Prostate gland (tissue), 2 donors: ENCODE data around the gene GPR137B. TPM values are rescaled to one million over a fixed set of nuclear protein-coding genes. Genes with fewer than 3 reads are reported as not detected.

Experiments
- DNase-seq: peaks from one replicate; pipeline ENCODE4 v3.0.0-alpha.2; 2019; ENCODE audit warnings: low spot score
- H3K27ac ChIP-seq, 2 donors: fragments of 200-600 bp; sonication (generic); 2 replicates each; pipeline ENCODE4 v1.5.1; 2017 to 2019
- H3K27me3 ChIP-seq: fragments of 200-600 bp; sonication (generic); replicated peaks from 2 replicates; pipeline ENCODE4 v1.5.1; 2019; ENCODE audit not compliant: insufficient read depth
- H3K36me3 ChIP-seq, 2 donors: fragments of 200-600 bp; sonication (generic); 1 replicate in 1 of 2; 2 replicates in 1 of 2; pipeline versions ENCODE4 v1.5.1 to v1.8.1; 2017 to 2019
- H3K4me1 ChIP-seq: fragments of 200-600 bp; sonication (generic); replicated peaks from 2 replicates; pipeline ENCODE4 v1.5.1; 2019
- H3K4me3 ChIP-seq, 2 donors: fragments of 200-600 bp; sonication (generic); 2 replicates each; pipeline ENCODE4 v1.5.1; 2017 to 2019
- H3K9me3 ChIP-seq: fragments of 200-600 bp; sonication (generic); 2 replicates; pipeline ENCODE4 v1.5.1; 2017
- POLR2A ChIP-seq: fragments of 450-650 bp; IDR thresholded peaks from one replicate; pipeline ENCODE4 v1.6.1; 2016; ENCODE audit warnings: antibody characterized with exemption, mild to moderate bottlenecking
- POLR2AphosphoS5 ChIP-seq: sonication (generic); formaldehyde crosslinking; IDR thresholded peaks from one replicate; pipeline ENCODE4 v1.6.1; 2017; ENCODE audit warnings: antibody characterized with exemption
- WGBS: methylation state at CpG from one replicate; pipeline ENCODE4 v1.1.5; 2018; 5-methylcytosine and 5-hydroxymethylcytosine counted together
- intact Hi-C: fragments of 100-400 bp; cut with DNase I; formaldehyde crosslinking; loops from one replicate; pipeline ENCODE4 v1.14.2; 2022
- total RNA-seq, 2 donors: library from RNA; depleted of rRNA; stranded (reverse); fragments of >200 nt; gene quantifications; one replicate each; pipeline ENCODE4 v1.1.0, GENCODE V29; 2016
- TF ChIP-seq, protein P1 (sequence below), 4 experiments: fragments of 200-600 bp in 2 of 4; fragments of 450-650 bp in 2 of 4; sonication (generic) in 2 of 4; IDR thresholded peaks; 1 replicate in 3 of 4; 2 replicates in 1 of 4; pipeline ENCODE4 v1.5.1; 2016 to 2019; ENCODE audit warnings: antibody characterized with exemption in 4 of 4, mild to moderate bottlenecking in 2 of 4, moderate library complexity in 2 of 4

Gene GPR137B
- total RNA-seq, 2 donors from 2014 or later: 9.1 to 33.7 TPM

DNA sequence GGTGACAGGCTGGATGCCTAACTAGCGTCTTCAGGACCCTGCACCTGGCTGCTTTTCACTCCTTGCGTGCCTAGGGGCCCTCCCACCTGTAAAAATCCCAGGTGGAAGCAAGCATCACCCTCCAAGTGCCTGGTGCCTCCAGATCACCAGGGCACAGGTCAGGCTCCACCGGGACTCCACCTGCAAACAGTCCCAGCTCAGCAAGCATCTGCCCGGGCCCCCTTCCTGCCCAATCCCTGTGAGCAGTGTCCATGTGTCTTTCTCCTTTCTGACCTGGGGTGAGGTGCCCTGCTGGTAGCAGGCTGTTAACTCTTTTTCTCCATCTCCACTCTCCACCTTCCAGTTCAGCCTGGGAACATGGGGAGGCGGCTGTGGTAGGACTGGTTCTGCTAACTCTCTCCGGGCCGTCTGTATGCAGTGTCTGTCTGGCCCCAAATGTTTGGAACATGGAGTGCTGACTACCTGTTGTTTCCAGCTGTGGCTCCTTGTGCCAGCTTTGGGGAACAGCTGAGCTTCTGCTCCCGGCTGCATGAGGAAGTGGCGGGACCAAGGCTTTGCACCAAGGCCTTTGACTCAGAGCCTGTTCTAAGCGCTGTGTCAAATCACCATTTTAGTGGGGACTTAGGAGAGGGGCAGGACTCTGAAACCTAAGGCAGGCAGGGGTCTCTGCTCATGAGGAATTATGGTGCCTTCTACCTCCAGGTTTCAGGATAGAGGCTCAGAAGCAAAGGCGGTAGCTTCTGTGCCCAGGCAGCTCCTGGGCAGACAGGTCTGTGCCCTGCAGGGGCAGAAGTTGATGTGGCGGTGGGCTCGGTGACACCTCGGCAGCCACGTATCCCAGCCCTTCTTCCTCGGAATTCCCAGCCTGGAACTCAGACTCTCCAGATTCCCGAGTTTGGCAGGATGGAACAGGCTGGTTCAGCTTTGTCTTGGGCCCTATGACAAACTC is 5.5 kb downstream of the GPR137B start:
- intact Hi-C loops: no loop called here
- DNase-seq: no peak
- no peak overlapping the region for H3K27ac ChIP-seq
- H3K27me3 ChIP-seq: no peaks in the 10 kb centered on the region
- 86% methylated on average over 17 of the region's 17 CpGs for WGBS
- H3K36me3 ChIP-seq: no peaks in the 10 kb centered on the region
- no peak overlapping the region for H3K4me3 ChIP-seq
- no peak for TF ChIP-seq POLR2A
- TF ChIP-seq, protein P1, sequence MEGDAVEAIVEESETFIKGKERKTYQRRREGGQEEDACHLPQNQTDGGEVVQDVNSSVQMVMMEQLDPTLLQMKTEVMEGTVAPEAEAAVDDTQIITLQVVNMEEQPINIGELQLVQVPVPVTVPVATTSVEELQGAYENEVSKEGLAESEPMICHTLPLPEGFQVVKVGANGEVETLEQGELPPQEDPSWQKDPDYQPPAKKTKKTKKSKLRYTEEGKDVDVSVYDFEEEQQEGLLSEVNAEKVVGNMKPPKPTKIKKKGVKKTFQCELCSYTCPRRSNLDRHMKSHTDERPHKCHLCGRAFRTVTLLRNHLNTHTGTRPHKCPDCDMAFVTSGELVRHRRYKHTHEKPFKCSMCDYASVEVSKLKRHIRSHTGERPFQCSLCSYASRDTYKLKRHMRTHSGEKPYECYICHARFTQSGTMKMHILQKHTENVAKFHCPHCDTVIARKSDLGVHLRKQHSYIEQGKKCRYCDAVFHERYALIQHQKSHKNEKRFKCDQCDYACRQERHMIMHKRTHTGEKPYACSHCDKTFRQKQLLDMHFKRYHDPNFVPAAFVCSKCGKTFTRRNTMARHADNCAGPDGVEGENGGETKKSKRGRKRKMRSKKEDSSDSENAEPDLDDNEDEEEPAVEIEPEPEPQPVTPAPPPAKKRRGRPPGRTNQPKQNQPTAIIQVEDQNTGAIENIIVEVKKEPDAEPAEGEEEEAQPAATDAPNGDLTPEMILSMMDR (IDR thresholded peaks at IDR 0.05): no peak
- no peak for TF ChIP-seq POLR2AphosphoS5
- no peaks in the 10 kb centered on the region for H3K9me3 ChIP-seq
- peaks cover 8% of the 10 kb centered on the region for H3K4me1 ChIP-seq

DNA sequence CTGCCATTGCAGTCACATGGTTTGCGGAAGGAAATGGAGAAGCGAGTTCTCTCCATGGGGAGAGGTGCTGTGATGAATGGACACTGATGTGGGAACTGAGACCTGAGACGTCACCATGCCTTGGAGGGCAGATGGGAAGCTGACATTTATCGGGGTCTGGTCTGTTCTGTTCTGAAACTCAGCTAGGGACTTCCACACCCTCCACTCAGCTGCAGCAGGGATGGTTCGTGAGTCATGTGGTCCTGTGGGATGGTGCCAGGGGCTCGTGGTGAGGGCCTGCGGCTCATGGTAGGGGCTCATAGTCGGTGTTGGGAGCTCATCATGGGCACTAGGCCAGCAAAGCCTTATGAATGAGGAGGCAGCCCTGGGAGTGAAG is 6.1 kb downstream of the GPR137B start:
- intact Hi-C loops: no loop called here
- 79% methylated on average over 8 of the region's 8 CpGs for WGBS
- H3K9me3 ChIP-seq: no peaks in the 10 kb centered on the region
- H3K4me1 ChIP-seq: peaks cover 8% of the 10 kb centered on the region
- TF ChIP-seq, protein P1 (IDR thresholded peaks at IDR 0.05): no peak
- TF ChIP-seq POLR2AphosphoS5 (no peak), POLR2A (no peak)
- no peaks in the 10 kb centered on the region for H3K27me3 ChIP-seq
- DNase-seq: no peak
- no peak overlapping the region for H3K4me3 ChIP-seq
- no peaks in the 10 kb centered on the region for H3K36me3 ChIP-seq
- H3K27ac ChIP-seq: no peak overlapping the region

DNA sequence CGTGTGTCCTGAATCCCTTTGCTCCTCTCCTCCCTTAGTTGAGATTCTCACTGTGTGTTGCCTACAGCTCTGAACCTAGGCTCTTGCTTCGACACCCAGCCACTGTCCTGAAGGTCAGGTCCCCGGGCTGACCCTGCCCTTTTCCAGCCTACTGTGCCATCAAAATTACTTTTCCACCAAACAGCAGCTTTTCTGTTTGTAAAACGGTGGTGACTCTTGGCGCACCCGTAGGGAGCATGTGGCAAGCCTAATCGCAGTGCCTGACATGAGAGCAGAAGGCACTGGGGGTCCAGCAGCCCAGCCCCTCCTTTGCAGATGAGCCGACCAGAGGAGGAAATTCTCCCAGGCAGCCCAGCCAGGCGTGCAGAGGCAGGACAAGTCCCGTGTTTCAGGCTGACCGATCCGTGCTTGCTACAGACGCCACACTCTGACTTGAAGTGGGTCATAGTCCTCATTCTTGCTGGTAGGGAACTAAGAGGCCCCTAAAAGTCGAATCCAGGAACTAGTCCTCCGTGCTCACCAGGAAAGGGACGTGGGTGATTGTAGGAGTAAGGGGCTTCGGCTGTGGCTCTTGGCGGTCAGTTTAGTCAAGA is 6.8 kb downstream of the GPR137B start:
- DNase-seq: no peak
- intact Hi-C loops: no loop called here
- TF ChIP-seq POLR2AphosphoS5 (no peak), POLR2A (no peak)
- TF ChIP-seq, protein P1 (IDR thresholded peaks at IDR 0.05): no peak
- WGBS: 78% methylated on average over 18 of the region's 18 CpGs
- Histone ChIP-seq H3K4me3 (no peak overlapping the region), H3K9me3 (no peaks in the 10 kb centered on the region), H3K27ac (no peak overlapping the region), H3K36me3 (no peaks in the 10 kb centered on the region), H3K27me3 (no peaks in the 10 kb centered on the region), H3K4me1 (peaks cover 8% of the 10 kb centered on the region)

DNA sequence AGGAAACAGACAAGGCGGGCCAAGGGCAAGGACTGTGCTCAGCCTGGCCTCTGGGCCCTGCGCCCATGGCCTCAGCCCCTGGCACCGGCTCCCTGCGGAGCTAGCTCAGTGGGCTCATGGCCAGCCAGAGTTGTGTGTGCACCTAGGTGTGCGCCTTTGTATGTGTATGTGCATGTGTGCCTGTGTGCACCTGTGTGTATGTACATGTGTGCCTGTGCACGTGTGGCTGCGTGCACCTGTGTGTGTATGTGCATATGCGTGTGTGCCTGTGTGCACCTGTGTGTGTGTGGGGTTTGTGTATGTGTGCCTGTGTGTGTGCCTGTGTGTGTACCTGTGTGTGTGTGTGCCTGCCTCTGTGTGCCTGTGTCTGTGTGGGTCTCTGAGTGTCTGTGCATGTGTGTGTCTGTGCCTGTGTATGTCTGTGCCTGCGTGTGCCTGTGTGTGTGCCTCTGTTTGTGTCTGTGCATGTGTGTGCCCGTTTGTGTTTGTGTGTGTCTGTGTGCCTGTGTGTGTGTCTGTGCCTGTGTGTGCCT is 7.4 kb downstream of the GPR137B start:
- WGBS: 88% methylated on average over 10 of the region's 10 CpGs
- TF ChIP-seq, protein P1 (IDR thresholded peaks at IDR 0.05): no peak
- TF ChIP-seq POLR2AphosphoS5: no peak
- TF ChIP-seq POLR2A: no peak
- no peaks in the 10 kb centered on the region for H3K36me3 ChIP-seq
- H3K9me3 ChIP-seq: no peaks in the 10 kb centered on the region
- DNase-seq: no peak
- peaks cover 3% of the 10 kb centered on the region for H3K4me1 ChIP-seq
- no peak overlapping the region for H3K4me3 ChIP-seq
- no peak overlapping the region for H3K27ac ChIP-seq
- H3K27me3 ChIP-seq: no peaks in the 10 kb centered on the region
- intact Hi-C loops: no loop called here
